Neural progenitor cell (in vitro differentiated cells): ENCODE data around the gene MTERF1. TPM values are rescaled to one million over a fixed set of nuclear protein-coding genes. Genes with fewer than 3 reads are reported as not detected.

Source experiments
- DNase-seq: peaks from one replicate; pipeline ENCODE4 v3.0.0-alpha.2; 2016; ENCODE audit warnings: low spot score
- H2AFZ ChIP-seq: fragments of 200-600 bp; sonication (generic); replicated peaks from 2 replicates; pipeline ENCODE4 v1.6.1; 2016; ENCODE audit warnings: antibody characterized with exemption
- H3F3A ChIP-seq: fragments of 200-600 bp; sonication (generic); 2 replicates; pipeline ENCODE4 v1.6.1; 2016; ENCODE audit warnings: antibody characterized with exemption, low read depth
- H3K27ac ChIP-seq: fragments of 200-600 bp; sonication (generic); 2 replicates; pipeline ENCODE4 v1.5.1; 2016; ENCODE audit warnings: mild to moderate bottlenecking
- H3K27me3 ChIP-seq: fragments of 200-600 bp; sonication (generic); 2 replicates; pipeline ENCODE4 v1.6.1; 2016; ENCODE audit warnings: mild to moderate bottlenecking, moderate library complexity
- H3K36me3 ChIP-seq: fragments of 200-600 bp; sonication (generic); 2 replicates; pipeline ENCODE4 v1.5.1; 2016
- H3K4me1 ChIP-seq: fragments of 200-600 bp; sonication (generic); 2 replicates; pipeline ENCODE4 v1.6.1; 2016; ENCODE audit warnings: mixed run types
- H3K4me2 ChIP-seq: fragments of 200-600 bp; sonication (generic); 2 replicates; pipeline ENCODE4 v1.6.1; 2016
- H3K4me3 ChIP-seq: fragments of 200-600 bp; sonication (generic); 2 replicates; pipeline ENCODE4 v1.5.1; 2016
- H3K79me2 ChIP-seq: fragments of 200-600 bp; sonication (generic); 2 replicates; pipeline ENCODE4 v1.6.1; 2016; ENCODE audit warnings: low read depth
- H3K9ac ChIP-seq: fragments of 200-600 bp; sonication (generic); 2 replicates; pipeline ENCODE4 v1.6.1; 2016
- H3K9me3 ChIP-seq: fragments of 200-600 bp; sonication (generic); 2 replicates; pipeline ENCODE4 v1.5.1; 2016; ENCODE audit warnings: low read depth
- H4K20me1 ChIP-seq: fragments of 200-600 bp; sonication (generic); 2 replicates; pipeline ENCODE4 v1.6.1; 2016; ENCODE audit warnings: low read depth
- H3K27ac Mint-ChIP-seq: 3 replicates; pipeline ENCODE4 v1.8.0; 2021; ENCODE audit warnings: mixed read lengths
- H3K27me3 Mint-ChIP-seq: 2 replicates; pipeline ENCODE4 v1.8.0; 2022; ENCODE audit warnings: low read depth, mild to moderate bottlenecking, inconsistent platforms, moderate library complexity, mixed read lengths; ENCODE audit not compliant: insufficient read depth
- H3K36me3 Mint-ChIP-seq: 3 replicates; pipeline ENCODE4 v1.8.0; 2021; ENCODE audit warnings: mixed read lengths
- H3K4me1 Mint-ChIP-seq: 3 replicates; pipeline ENCODE4 v1.8.0; 2021; ENCODE audit warnings: mixed read lengths
- H3K4me3 Mint-ChIP-seq: 3 replicates; pipeline ENCODE4 v1.8.0; 2021; ENCODE audit warnings: mild to moderate bottlenecking, moderate library complexity, mixed read lengths
- H3K9me3 Mint-ChIP-seq: 3 replicates; pipeline ENCODE4 v1.8.0; 2020; ENCODE audit warnings: mixed read lengths
- CTCF ChIP-seq: fragments of 200-600 bp; sonication (generic); IDR thresholded peaks from 2 replicates; pipeline ENCODE4 v1.5.1; 2017; ENCODE audit warnings: antibody characterized with exemption, mild to moderate bottlenecking
- EZH2 ChIP-seq: fragments of 200-600 bp; sonication (generic); IDR thresholded peaks from 2 replicates; pipeline ENCODE4 v1.6.1; 2017; ENCODE audit warnings: antibody characterized with exemption, mild to moderate bottlenecking, moderate library complexity
- EZH2phosphoT487 ChIP-seq: fragments of 200-600 bp; sonication (generic); IDR thresholded peaks from 2 replicates; pipeline ENCODE4 v1.6.1; 2017; ENCODE audit warnings: antibody characterized with exemption
- total RNA-seq: library from RNA; depleted of rRNA; stranded (reverse); fragments of >200 nt; gene quantifications from 2 replicates; pipeline ENCODE4 v1.2.3, GENCODE V29; 2015; ENCODE audit warnings: low replicate concordance

Gene MTERF1
- total RNA-seq, 1 donor from 2014 or later = 36.9 TPM

GRCh38 chr7:91864070-91864469, 16.4 kb downstream of the MTERF1 start:
- peaks cover under 1% of the 10 kb centered on the region for H3F3A ChIP-seq
- Mint-ChIP-seq H3K4me3 (no peak overlapping the region), H3K9me3 (no peaks in the 10 kb centered on the region), H3K27ac (no peak overlapping the region), H3K36me3 (no peaks in the 10 kb centered on the region), H3K4me1 (no peaks in the 10 kb centered on the region), H3K27me3 (no peaks in the 10 kb centered on the region)
- no peak overlapping the region for H3K4me2 ChIP-seq
- no peaks in the 10 kb centered on the region for H3K9me3 ChIP-seq
- H3K36me3 ChIP-seq = no peaks in the 10 kb centered on the region
- TF ChIP-seq CTCF = no peak
- no peak for TF ChIP-seq EZH2
- TF ChIP-seq EZH2phosphoT487 = no peak
- H3K4me3 ChIP-seq = no peak overlapping the region
- H4K20me1 ChIP-seq = no peaks in the 10 kb centered on the region
- no peak overlapping the region for H2AFZ ChIP-seq
- no peaks in the 10 kb centered on the region for H3K4me1 ChIP-seq
- no peak overlapping the region for H3K27ac ChIP-seq
- DNase-seq = no peak
- H3K27me3 ChIP-seq = no peaks in the 10 kb centered on the region
- H3K9ac ChIP-seq = no peak overlapping the region
- H3K79me2 ChIP-seq = no peaks in the 10 kb centered on the region

- no peak overlapping the region for H3K27ac Mint-ChIP-seq
- Histone ChIP-seq H3K27ac (no peak overlapping the region), H3F3A (peaks cover 13% of the 10 kb centered on the region), H2AFZ (no peak overlapping the region), H3K79me2 (no peaks in the 10 kb centered on the region), H3K4me1 (peaks cover 19% of the 10 kb centered on the region), H3K4me3 (no peak overlapping the region), H3K9ac (no peak overlapping the region), H3K9me3 (peaks cover 8% of the 10 kb centered on the region), H4K20me1 (peaks cover 17% of the 10 kb centered on the region), H3K27me3 (no peaks in the 10 kb centered on the region), H3K4me2 (no peak overlapping the region), H3K36me3 (no peaks in the 10 kb centered on the region)
- H3K36me3 Mint-ChIP-seq = peaks cover 9% of the 10 kb centered on the region
- TF ChIP-seq EZH2phosphoT487 = no peak
- TF ChIP-seq EZH2 = no peak
- peak; percentile 41 for TF ChIP-seq CTCF
- H3K4me1 Mint-ChIP-seq = peaks cover 12% of the 10 kb centered on the region
- H3K9me3 Mint-ChIP-seq = peaks cover 49% of the 10 kb centered on the region
- H3K27me3 Mint-ChIP-seq = peaks cover 3% of the 10 kb centered on the region
- no peak overlapping the region for H3K4me3 Mint-ChIP-seq
- DNase-seq = peak; percentile 12
Observed at GRCh38 chr7:91852263-91852741, 28.2 kb downstream of the MTERF1 start.

GRCh38 chr7:91850455-91850854, 30.0 kb downstream of the MTERF1 start:
- Histone ChIP-seq H3K9ac (no peak overlapping the region), H3F3A (peaks cover 13% of the 10 kb centered on the region), H3K79me2 (no peaks in the 10 kb centered on the region), H3K27me3 (no peaks in the 10 kb centered on the region), H3K4me1 (peaks cover 25% of the 10 kb centered on the region), H3K9me3 (peaks cover 8% of the 10 kb centered on the region), H3K4me2 (no peak overlapping the region), H3K36me3 (no peaks in the 10 kb centered on the region), H3K27ac (no peak overlapping the region), H2AFZ (no peak overlapping the region), H3K4me3 (no peak overlapping the region), H4K20me1 (peaks cover 19% of the 10 kb centered on the region)
- Mint-ChIP-seq H3K27ac (no peak overlapping the region), H3K4me3 (no peak overlapping the region), H3K4me1 (peaks cover 12% of the 10 kb centered on the region), H3K9me3 (peaks cover 35% of the 10 kb centered on the region), H3K36me3 (peaks cover 9% of the 10 kb centered on the region), H3K27me3 (peaks cover 3% of the 10 kb centered on the region)
- DNase-seq = no peak
- no peak for TF ChIP-seq CTCF
- TF ChIP-seq EZH2 = no peak
- TF ChIP-seq EZH2phosphoT487 = no peak
